WERI-Rb-1 (cell line): Measurements from ENCODE around the gene APOL4.
A peak's percentile ranks its signal among the peaks of the same experiment; 100 is the strongest.

ENCODE experiments used
- DNase-seq: peaks from one replicate; pipeline ENCODE4 v3.0.0-alpha.2; 2020
- H3K27ac ChIP-seq: fragments of 250-450 bp; sonication (Bioruptor Pico); 2 replicates; pipeline ENCODE4 v1.5.1; 2020; ENCODE audit warnings: mild to moderate bottlenecking, moderate library complexity
- H3K27me3 ChIP-seq: fragments of 250-450 bp; sonication (Bioruptor Pico); 2 replicates; pipeline ENCODE4 v1.5.1; 2021; ENCODE audit warnings: mild to moderate bottlenecking, low read depth, moderate library complexity; ENCODE audit not compliant: insufficient read depth, severe bottlenecking
- H3K36me3 ChIP-seq: fragments of 250-450 bp; sonication (Bioruptor Pico); 2 replicates; pipeline ENCODE4 v1.5.1; 2020; ENCODE audit warnings: mild to moderate bottlenecking, moderate library complexity
- H3K4me3 ChIP-seq: 2 replicates; pipeline ENCODE4 v1.5.1; 2011; ENCODE audit warnings: low read depth, mild to moderate bottlenecking, control low read depth, low read length
- H3K9me3 ChIP-seq: fragments of 250-450 bp; sonication (Bioruptor Pico); 2 replicates; pipeline ENCODE4 v1.5.1; 2021; ENCODE audit warnings: mild to moderate bottlenecking, moderate library complexity; ENCODE audit not compliant: severe bottlenecking
- TF ChIP-seq, protein P1 (sequence below): IDR thresholded peaks from 2 replicates; pipeline ENCODE4 v1.5.1; 2011; ENCODE audit warnings: low read depth, mild to moderate bottlenecking, control low read depth, inconsistent platforms, low read length

Gene APOL4

DNA sequence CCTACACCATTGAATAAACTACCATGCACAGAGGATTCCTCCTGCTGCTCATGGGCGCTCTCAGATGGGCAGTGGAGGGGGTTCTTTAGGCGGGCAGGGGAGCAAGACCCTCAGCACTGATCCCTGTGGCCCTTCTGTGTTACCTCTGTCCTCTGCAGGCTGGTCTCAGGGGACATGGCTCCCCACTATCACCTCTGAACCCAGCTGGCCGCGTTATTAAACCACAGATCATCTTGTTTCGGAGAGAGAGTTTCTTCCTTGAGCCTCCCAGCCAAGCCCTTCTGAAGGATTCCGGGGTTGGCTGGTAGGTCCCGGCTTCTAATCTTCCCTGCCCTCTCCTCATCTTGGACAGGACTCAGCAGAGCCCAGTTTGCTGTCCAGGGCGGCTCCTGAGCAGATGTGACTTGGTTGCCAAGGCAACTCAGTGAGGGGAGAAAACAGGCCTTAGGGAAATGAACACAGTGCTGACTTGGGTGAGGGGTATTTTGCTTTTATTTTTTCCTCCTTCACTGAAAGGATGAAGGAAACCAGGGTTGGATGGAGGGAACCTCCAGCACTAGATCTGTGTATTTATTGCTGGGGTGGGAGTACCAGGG lies 54.3 kb downstream of the APOL4 start:
- no peaks in the 10 kb centered on the region for H3K36me3 ChIP-seq

DNA sequence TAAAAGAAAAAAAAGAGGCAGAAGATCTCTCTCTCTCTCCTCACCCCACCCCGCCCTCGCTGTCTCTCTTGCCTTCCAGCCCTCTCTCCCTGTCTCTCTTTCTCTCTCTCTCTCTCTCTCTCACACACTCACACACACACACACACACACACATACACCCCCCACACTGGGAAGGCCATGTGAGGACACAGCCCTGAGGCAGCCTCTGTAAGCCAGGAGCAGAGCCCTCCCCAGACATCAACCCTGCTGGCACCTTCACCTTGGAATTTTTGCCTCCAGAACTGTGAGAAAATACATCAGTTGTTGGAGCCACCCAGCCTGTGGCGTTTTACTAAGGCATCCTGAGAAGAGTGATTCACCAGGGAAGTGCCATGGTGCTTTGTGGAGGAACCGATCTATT lies 55.7 kb downstream of the APOL4 start:
- Histone ChIP-seq H3K27me3 (peaks cover 3% of the 10 kb centered on the region), H3K4me3 (no peak overlapping the region), H3K27ac (no peak overlapping the region), H3K36me3 (no peaks in the 10 kb centered on the region), H3K9me3 (no peaks in the 10 kb centered on the region)
- TF ChIP-seq, protein P1, sequence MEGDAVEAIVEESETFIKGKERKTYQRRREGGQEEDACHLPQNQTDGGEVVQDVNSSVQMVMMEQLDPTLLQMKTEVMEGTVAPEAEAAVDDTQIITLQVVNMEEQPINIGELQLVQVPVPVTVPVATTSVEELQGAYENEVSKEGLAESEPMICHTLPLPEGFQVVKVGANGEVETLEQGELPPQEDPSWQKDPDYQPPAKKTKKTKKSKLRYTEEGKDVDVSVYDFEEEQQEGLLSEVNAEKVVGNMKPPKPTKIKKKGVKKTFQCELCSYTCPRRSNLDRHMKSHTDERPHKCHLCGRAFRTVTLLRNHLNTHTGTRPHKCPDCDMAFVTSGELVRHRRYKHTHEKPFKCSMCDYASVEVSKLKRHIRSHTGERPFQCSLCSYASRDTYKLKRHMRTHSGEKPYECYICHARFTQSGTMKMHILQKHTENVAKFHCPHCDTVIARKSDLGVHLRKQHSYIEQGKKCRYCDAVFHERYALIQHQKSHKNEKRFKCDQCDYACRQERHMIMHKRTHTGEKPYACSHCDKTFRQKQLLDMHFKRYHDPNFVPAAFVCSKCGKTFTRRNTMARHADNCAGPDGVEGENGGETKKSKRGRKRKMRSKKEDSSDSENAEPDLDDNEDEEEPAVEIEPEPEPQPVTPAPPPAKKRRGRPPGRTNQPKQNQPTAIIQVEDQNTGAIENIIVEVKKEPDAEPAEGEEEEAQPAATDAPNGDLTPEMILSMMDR = no peak
- DNase-seq = peak; percentile 41

More for the DNA sequence above, 54.3 kb downstream of the APOL4 start:
- H3K9me3 ChIP-seq = no peaks in the 10 kb centered on the region
- H3K27ac ChIP-seq = no peak overlapping the region
- no peak overlapping the region for H3K4me3 ChIP-seq
- DNase-seq = no peak
- H3K27me3 ChIP-seq = peaks cover 2% of the 10 kb centered on the region
- TF ChIP-seq, protein P1 = no peak

DNA sequence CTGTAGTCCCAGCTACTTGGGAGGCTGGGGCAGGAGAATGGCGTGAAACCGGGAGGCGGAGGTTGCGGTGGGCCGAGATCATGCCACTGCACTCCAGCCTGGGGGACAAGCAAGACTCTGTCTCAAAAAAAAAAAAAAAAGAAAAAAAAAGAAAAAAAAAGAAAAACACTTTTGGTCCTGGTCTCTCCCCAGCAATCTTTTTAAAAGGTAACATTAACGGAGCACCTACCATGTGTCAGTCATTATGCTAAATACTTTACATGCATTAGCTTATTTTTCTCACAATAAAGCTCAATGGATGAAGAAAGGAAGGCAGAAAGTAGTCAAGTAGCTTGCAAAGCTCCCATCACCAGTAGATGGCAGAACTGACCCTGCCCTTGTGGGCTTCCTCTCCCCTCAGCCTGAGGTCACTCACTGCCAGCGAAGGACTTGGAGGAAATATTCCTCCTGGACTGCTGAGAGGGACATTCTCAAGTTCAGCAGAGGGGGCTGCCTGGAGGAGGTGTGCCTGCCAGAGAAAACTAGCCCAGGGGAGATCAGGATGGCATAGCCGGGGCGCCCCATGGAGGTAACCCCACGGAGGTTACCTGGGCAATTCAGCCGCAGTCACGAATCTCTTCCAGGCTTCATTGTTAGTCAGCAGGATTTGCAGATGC lies 56.6 kb downstream of the APOL4 start:
- Histone ChIP-seq H3K27ac (no peak overlapping the region), H3K9me3 (no peaks in the 10 kb centered on the region), H3K27me3 (peaks cover 4% of the 10 kb centered on the region), H3K4me3 (peak overlapping the region; percentile 19), H3K36me3 (no peaks in the 10 kb centered on the region)
- TF ChIP-seq, protein P1 = peak; percentile 81
- DNase-seq = peak; percentile 79

DNA sequence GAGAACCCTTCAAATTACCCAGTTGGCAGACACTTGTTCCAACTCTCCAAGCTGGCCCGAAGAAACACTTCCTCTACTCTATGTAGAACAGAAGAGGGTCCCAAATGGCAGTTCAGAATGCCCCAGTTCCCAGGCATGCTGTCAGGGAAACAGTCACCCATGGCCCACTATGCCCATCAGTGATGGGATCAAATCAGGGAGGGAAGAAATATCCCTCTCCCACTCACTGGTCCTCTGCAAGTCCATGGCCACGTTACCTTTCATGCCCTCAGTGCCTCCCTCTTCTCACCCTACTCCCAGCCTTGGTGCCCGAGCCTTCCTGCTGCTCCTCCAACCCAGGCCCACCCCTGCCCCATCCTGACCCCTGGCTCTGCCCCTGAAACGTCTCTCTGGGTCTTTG lies 57.7 kb downstream of the APOL4 start:
- H3K36me3 ChIP-seq = no peaks in the 10 kb centered on the region
- peaks cover 8% of the 10 kb centered on the region for H3K27me3 ChIP-seq
- no peak overlapping the region for H3K4me3 ChIP-seq
- DNase-seq = no peak
- TF ChIP-seq, protein P1 = no peak
- H3K9me3 ChIP-seq = no peaks in the 10 kb centered on the region
- no peak overlapping the region for H3K27ac ChIP-seq

DNA sequence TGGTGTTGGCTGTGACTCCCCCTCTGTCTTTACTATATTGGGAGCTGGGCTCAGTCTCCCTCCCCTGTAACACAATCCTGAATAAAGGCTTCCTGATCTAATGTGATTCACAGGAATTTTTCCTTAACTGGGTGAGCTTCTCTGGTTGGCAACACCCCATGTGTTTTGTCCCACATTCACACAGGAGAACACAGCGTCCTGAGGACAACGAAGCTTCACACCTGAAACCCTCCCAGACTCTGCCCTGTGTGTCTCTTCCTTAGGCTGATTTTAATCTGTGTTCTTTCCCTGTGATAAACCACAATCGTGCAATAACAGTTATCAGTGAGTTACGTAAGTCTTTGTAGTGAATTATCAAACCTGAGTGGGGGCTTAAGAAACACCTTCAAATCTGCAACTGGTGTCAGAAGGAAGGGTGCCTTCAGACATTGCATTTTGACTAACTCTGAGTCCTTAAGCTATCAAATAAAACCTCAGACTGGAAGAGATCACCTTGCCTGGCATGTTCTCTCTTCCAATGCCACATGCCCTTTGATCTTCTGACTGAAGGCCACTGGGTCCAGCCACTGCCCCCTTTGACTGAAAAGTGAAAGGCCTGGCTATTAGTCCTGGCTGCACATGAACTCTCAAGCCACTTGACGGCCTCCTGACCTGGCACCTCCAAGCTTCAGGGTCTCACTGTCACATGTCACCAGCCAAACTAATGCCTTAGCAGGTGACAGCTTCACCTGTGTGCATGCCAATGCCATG lies 58.4 kb downstream of the APOL4 start:
- no peaks in the 10 kb centered on the region for H3K36me3 ChIP-seq
- peaks cover 9% of the 10 kb centered on the region for H3K27me3 ChIP-seq
- no peak overlapping the region for H3K4me3 ChIP-seq
- TF ChIP-seq, protein P1 = no peak
- no peak overlapping the region for H3K27ac ChIP-seq
- H3K9me3 ChIP-seq = no peaks in the 10 kb centered on the region
- DNase-seq = no peak
